Progenitor cell of endocrine pancreas (in vitro differentiated cells): ENCODE measurements around the gene WDR37. TPM values are rescaled to one million over a fixed set of nuclear protein-coding genes. Genes with fewer than 3 reads are reported as not detected.
A peak's percentile ranks its signal among the peaks of the same experiment; 100 is the strongest.

ENCODE experiments used
- DNase-seq: peaks from one replicate; pipeline ENCODE4 v3.0.0; 2021; ENCODE audit warnings: low spot score; ENCODE audit not compliant: unreplicated experiment
- H3K27ac Mint-ChIP-seq: 2 replicates; pipeline ENCODE4 v1.8.0; 2021; ENCODE audit warnings: mild to moderate bottlenecking, moderate library complexity, mixed read lengths
- H3K27me3 Mint-ChIP-seq: 2 replicates; pipeline ENCODE4 v1.8.0; 2021; ENCODE audit warnings: mixed read lengths
- H3K36me3 Mint-ChIP-seq: 2 replicates; pipeline ENCODE4 v1.8.0; 2022; ENCODE audit warnings: mixed read lengths; ENCODE audit not compliant: insufficient read depth
- H3K4me1 Mint-ChIP-seq: 2 replicates; pipeline ENCODE4 v1.8.0; 2021; ENCODE audit warnings: low read depth, mixed read lengths
- H3K4me3 Mint-ChIP-seq: 2 replicates; pipeline ENCODE4 v1.8.0; 2021; ENCODE audit warnings: low read depth, mild to moderate bottlenecking, moderate library complexity, mixed read lengths
- H3K9me3 Mint-ChIP-seq: 2 replicates; pipeline ENCODE4 v1.8.0; 2021; ENCODE audit warnings: low read depth, mixed read lengths
- CTCF ChIP-seq: fragments of 200-600 bp; sonication (generic); IDR thresholded peaks from one replicate; pipeline ENCODE4 v1.5.0; 2021; ENCODE audit warnings: antibody characterized with exemption, mild to moderate bottlenecking; ENCODE audit not compliant: unreplicated experiment
- total RNA-seq: library from RNA; stranded (reverse); gene quantifications from 2 replicates; pipeline ENCODE4 v1.2.1, GENCODE V29; 2021

WDR37 gene
- total RNA-seq, 1 donor from 2014 or later = 18.7 TPM

DNA sequence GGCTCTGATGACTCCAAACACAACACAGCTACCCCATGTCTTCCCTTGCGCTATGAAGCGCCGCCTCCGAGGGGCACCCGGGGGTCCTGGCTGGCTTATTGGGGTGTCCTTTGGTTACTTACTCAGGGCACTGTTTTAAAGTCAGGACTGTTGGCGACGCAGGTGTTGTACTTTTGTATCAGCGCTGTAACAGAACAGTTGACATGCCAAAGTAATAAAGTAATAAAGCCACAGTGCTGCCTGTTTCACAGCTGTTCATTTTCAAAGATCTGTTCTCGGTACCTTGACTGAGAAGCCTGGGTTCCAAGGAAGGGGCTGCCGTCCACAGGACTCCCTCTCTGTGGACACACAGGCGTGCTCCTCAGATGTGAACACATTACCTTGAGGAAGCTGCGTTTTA is 64.1 kb downstream of the WDR37 start:
- H3K27ac Mint-ChIP-seq = peak overlapping the region; percentile 47
- H3K36me3 Mint-ChIP-seq = peaks cover 31% of the 10 kb centered on the region
- no peak for DNase-seq
- H3K4me3 Mint-ChIP-seq = no peak overlapping the region
- no peaks in the 10 kb centered on the region for H3K9me3 Mint-ChIP-seq
- H3K4me1 Mint-ChIP-seq = no peaks in the 10 kb centered on the region
- TF ChIP-seq CTCF = no peak
- H3K27me3 Mint-ChIP-seq = no peaks in the 10 kb centered on the region

- Mint-ChIP-seq H3K27ac (no peak overlapping the region), H3K9me3 (no peaks in the 10 kb centered on the region)
Measured at GRCh38 chr10:1120801-1121211, 64.6 kb downstream of the WDR37 start.

DNA sequence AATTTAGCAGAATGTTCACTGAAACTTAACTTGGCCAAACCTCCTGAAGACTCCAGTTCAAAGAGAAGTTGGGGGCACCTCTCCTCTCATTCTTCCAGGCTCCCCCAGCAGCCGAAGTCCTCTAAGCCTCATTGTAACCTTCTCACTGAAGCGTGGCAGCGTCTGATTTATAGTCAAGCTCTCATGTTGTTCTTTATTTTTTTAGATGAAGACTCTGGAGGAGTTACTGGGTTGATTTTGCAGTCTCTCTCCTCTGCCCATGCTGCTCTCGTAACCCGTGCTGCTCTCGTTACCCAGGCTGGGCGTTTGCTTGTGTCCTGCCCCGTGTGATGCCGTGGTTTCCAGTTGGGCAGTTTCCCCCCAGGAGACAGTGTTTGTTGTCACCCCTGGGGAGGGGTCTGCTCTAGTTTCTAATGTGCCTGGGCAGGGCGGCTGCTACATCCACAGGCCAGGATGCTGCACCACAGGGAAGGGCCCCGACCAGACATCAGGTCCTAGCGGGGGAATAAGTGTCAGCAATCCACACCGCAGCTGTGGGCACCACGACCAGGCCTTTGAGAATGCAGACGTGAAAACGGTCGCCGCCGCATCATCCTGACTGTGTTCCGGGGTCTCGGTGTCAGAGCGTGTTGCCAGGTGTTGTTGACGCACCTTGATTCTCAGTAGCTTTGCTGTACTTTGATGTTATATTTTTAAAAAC is 65.2 kb downstream of the WDR37 start:
- H3K4me1 Mint-ChIP-seq = no peaks in the 10 kb centered on the region
- H3K36me3 Mint-ChIP-seq = peaks cover 37% of the 10 kb centered on the region
- no peak overlapping the region for H3K27ac Mint-ChIP-seq
- H3K9me3 Mint-ChIP-seq = no peaks in the 10 kb centered on the region
- H3K4me3 Mint-ChIP-seq = no peak overlapping the region
- TF ChIP-seq CTCF = no peak
- H3K27me3 Mint-ChIP-seq = no peaks in the 10 kb centered on the region
- no peak for DNase-seq

More at GRCh38 chr10:1120801-1121211, 64.6 kb downstream of the WDR37 start:
- no peak for TF ChIP-seq CTCF
- Mint-ChIP-seq H3K27me3 (no peaks in the 10 kb centered on the region), H3K4me1 (no peaks in the 10 kb centered on the region), H3K4me3 (no peak overlapping the region), H3K36me3 (peaks cover 36% of the 10 kb centered on the region)
- no peak for DNase-seq

GRCh38 chr10:1122349-1122748 is 66.2 kb downstream of the WDR37 start:
- H3K4me1 Mint-ChIP-seq = no peaks in the 10 kb centered on the region

GRCh38 chr10:1123198-1123597 is 67.0 kb downstream of the WDR37 start:
- H3K4me1 Mint-ChIP-seq = no peaks in the 10 kb centered on the region
- no peak overlapping the region for H3K27ac Mint-ChIP-seq
- TF ChIP-seq CTCF = no peak
- no peak for DNase-seq
- no peak overlapping the region for H3K4me3 Mint-ChIP-seq
- peaks cover 38% of the 10 kb centered on the region for H3K36me3 Mint-ChIP-seq
- no peaks in the 10 kb centered on the region for H3K27me3 Mint-ChIP-seq
- no peaks in the 10 kb centered on the region for H3K9me3 Mint-ChIP-seq

More at GRCh38 chr10:1122349-1122748, 66.2 kb downstream of the WDR37 start:
- DNase-seq = no peak
- peaks cover 39% of the 10 kb centered on the region for H3K36me3 Mint-ChIP-seq
- no peak overlapping the region for H3K4me3 Mint-ChIP-seq
- H3K27ac Mint-ChIP-seq = no peak overlapping the region
- no peaks in the 10 kb centered on the region for H3K9me3 Mint-ChIP-seq
- TF ChIP-seq CTCF = no peak
- H3K27me3 Mint-ChIP-seq = no peaks in the 10 kb centered on the region
